HG02798 (cell line): ENCODE measurements around the gene RER1.

Source experiments
- ATAC-seq: cut with Tn5 transposase; IDR thresholded peaks from one replicate; pipeline ENCODE4 v1.9.1; 2021; ENCODE audit warnings: mild to moderate bottlenecking; ENCODE audit not compliant: unreplicated experiment, poor library complexity

RER1 gene

DNA sequence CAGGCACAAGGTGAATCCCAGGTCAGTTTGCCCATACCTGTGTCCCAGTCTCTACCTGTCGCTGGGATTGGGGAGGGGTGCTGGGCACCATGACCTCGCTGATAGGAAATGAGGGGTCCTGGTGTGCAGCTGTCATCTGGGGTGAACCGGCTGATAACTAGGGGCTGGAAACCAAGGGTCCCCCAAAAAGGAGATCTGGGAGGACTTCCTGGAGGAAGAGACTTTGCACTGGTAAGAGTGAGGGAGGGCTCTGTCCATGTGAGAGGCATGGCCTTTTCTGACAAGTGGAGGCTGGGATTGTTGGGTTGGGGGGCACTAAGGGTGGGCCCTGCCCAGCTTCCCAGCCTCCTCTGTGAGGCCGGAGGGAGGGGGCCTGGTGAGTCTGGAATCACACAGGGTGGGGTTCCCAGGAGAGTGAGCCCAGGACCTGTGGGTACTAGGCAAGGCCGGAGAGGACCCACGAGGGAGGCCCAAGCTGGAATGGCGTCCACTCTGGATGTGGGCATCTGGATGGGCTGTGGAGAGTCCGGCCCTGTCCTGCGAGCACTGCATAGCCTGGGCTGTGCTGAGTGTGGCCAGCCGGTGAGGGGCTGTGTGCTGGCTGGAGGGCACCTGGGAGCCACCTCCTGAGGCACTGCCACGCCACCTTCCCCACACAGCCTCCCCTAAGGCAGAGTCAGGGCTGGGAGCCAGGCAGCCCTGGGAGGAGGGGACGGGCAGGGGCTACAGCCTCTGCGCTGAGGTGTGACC lies 25.6 kb downstream of the RER1 start:
- no peak for ATAC-seq

DNA sequence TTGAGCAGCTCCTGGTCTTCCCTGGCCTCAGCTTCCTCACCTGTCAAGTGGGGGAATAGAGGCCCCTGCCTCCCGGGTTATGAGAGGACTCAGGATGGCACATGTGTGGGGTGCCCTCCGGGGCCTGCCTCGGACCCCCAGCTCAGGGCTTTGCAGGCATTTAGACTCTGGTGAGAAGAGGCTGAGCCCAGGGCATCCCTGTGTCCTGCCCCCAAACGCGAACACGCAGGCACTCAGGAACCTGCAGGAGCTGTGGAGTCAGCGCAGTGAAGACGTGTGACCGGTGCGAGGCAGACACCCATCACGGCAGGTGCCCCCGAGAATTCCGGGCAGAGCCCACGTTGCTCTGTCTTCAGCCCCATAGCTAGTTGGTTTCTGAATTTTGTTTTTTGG lies 26.2 kb downstream of the RER1 start:
- ATAC-seq, result no peak

DNA sequence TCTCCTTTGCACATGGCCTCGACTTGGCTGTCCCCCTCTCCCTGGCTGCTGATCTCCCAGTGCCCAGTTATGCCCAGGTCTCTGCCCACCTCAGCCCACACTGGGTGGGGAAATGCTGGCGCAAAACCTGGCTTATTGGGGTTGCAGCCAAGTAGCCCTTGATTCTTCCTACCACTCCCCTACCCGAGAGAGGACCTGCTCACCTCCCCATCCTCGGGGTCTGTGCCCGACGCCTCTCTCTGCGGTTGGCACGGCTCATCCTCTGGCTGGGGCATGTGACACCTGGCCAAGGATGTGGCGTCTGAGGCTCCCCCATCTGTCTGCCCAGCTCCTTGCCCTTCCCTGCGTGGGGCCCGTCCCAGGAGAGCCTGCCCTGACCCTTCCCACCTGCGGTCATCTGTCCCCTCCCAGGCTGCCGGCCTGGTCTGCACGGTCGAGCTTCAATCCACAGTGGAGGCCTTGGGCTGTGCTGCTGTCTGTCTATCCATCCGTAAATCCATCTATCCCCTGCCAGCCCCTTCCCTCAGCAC lies 27.2 kb downstream of the RER1 start:
- no peak for ATAC-seq

DNA sequence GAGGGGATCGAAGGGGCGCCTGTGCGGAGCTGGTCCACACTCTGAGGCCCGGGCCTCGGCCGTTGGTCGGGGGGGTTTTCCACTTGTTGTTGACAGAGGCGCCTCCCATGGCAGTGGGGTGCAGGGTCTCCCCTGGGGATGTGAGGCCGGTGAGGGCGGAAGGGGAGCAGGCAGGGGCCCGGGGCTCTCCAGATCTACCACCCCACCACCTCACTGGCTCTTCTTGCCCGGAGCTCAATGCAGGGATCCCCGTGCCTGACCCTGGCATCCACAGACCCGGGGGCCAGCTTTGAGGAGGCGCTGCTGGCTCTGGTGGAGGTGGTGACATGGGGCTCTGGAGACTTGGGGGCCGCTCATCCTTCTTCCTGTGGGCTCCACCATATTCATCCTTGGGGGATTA lies 27.8 kb downstream of the RER1 start:
- no peak for ATAC-seq

DNA sequence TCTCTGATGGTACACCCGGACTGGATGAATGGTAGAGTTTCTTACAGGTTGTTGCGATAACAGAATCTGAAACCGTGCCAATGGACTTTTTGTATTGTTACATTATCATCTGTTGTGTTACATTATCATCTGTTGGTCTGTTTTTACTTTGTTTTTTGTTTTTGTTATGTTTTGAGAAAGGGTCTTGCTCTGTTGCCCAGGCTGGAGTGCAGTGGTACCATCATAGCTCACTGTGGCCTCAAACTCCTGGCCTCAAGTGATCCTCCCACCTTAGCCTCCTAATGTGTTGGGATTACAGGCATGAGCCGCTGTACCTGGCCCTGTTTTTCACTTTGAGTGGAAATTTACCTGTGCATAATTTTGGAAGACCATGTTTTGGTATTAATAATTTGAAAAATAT lies 30.9 kb downstream of the RER1 start:
- no peak for ATAC-seq

DNA sequence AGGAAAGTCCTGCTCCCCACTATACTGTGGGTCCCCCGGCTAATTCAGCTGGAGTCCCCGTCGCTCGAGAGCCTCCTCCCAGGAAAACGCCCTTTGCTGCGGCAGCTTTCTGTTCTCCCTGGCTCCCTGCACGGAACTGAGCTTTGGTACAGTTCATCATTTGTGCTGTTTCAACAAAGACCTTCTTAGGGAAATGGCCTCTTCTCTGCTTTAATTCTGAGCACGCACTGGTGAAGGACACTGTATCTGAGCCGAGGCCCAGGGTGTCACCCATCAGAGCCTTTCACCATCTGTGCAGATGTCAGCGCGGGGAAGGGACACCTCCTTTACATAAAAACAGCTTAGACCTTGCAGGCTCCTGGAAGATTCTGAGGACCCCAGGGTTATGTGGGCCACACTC lies 34.3 kb downstream of the RER1 start:
- ATAC-seq, result no peak

DNA sequence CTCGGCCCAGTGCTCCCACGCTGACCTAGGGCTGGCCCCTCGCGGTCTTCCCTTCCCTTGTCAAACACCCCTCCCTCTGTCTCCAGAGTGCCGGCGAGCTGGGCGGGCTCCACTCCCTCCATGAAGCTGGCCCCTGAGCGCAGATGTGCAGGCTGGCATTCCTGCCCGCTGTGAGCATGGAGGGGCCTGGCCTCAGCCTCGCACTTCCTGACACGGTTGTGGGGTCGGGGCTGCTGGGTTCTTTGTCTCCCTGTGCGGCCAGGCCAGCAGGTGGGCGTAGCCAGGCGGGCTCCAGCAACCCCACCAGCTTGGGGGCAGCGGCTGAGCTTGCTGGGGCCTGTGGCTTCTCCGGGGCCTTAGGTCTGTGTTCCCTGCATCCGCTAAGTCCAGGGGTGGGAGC lies 34.9 kb downstream of the RER1 start:
- no peak for ATAC-seq

DNA sequence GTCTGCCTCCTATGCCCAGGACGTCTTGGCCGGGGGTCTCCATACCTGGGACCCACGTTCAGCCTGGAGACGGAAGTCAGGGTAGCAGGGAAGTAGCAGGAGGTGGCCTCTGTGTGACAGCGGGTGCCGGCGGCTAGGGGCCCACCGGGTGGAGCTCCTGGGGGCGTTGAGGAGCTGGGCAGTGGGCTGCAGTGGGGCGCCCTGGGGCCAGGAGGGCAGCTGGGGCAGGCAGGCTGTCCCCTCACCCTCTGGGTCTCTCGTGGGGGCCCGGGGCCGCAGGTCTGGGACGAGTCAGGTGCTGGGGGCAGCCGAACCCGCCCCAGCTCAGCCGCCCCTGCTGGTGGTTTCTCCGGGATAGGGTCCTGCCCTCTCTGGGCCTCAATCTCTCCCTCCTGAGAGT lies 35.4 kb downstream of the RER1 start:
- no peak for ATAC-seq

DNA sequence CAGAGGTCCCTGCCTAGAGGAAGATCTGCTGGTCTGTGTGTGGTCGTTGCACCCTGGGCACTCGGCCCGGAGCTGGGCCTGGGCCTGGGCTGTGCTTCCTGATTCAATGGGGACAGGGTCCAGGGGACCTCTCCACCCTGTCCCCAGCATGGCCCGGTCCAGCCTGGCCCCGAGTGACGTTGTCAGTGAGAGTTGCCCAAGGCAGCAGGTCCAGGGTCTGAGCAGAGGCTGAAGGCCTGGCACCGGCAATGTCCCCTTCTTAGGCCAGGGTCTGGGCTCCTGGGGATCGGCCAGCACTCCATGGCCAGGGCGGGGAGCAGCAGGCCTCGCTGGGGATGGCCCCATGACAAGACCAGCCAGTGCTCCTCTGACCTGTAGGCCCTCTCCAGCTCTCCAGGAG lies 36.3 kb downstream of the RER1 start:
- no peak for ATAC-seq

DNA sequence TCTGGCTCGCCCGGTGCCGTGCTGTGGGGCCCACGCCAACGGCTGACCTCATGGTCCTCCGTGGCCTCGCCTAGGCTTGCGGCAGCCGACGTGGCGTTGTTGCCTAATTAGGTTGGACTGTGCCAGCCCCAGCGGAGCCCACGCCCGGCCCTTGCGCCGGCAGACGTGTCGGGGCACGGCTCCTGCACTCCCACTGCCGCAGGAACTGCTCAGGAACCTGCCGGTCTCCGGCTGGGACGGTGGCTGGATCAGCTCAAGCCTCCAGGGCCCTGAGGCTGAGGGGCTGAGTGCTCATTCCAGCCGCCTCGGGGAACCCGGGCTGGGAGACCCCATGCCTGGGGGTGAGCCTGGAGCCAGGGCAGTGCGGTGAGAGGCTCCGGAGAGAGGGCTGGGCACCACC lies 36.8 kb downstream of the RER1 start:
- no peak for ATAC-seq

DNA sequence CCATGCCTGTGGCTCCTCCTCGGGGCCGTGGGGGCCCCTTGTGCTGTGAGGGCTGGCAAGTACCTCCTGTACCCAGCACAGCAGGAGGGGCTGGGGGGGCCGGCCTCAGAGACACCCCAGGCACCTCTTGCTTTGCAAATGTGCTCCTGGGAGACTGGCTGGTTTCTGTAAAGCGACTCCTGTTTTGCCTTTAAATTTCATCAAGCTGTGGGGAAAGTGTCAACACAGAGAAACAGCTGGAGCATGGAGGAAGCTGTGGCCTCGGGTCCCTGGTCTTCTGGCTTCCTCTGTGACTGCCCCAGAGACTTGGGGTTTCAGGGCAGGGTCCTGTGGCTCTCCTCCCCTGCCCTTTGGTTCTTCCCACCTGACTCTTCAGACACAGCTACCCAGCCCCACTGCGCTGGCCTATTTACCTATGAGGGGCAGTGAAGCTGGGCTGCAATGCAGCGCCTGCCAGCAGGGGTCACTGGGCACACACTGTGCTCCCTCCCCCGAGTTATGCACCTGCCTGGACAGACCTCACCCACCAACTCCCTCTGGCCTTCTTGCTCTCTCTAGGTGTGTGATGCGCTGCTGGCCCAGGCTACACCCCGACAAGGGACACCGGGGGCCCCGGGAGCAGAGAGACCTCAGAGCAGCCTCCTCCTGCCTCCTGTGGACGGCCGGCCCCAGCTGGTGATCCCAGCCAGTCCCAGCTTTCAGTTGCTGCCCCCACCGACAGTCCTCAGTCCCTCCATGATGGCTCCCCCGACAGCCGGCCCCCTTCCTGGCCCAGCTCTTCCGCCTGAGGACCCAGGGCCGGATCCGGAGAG lies 38.3 kb downstream of the RER1 start:
- no peak for ATAC-seq

DNA sequence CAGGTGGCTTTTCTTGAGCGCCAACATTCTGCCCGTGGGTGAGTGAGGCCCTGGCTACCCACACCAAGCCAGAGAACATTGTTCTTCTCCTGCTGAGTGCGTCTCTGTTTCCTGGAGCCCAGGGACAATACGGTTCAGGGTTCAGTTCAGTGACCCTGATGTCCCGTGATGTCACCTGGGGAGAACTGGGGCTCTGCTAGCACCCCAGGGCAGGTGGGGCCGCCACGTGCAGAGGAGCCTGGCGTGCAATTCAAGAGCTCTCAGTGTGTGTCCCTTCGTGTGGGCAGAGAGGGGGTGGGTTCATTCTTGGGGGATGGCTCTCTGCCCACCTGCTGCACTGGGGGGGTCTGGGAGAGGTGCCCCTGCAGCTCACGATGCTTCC lies 38.9 kb downstream of the RER1 start:
- no peak for ATAC-seq

DNA sequence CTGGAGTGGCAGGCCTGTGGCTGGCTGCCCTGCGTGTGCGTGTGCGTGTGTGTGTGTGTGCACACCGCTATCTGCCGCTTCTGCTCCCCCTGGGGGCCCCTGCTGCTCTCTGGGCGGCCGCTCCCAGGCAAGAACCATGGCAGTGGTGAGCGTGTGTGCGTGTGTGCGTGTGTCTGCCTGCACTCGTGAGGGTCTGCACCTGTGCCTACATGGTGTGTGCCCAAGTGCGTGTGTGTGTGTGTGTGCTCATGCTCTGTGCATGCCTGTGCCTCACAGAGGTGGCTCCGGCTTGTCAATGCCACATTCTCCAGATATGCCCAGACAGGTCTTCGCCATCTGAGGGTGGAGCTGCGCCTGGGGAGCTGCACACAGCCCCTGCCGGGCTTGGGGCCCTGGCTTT lies 39.5 kb downstream of the RER1 start:
- no peak for ATAC-seq

DNA sequence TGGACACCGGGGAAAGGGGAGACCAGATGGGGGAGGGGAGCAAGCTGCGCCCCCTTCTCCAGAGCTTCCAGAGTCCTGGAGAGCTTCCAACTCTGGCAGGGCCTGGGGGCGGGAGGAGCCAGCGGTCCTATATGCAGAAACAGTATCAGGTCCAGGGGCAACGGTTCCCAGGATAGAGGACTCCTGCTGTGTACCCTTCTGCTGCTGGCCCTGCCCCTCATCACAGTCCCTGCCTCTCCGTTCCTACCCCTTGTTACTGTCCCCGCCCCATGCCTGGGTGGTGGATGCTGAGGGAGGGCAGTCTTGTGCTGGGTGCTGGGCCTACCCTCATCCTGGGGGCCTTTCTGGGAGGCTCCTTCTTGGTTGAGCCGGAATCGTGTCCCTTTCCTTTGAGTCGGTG lies 39.9 kb downstream of the RER1 start:
- ATAC-seq, result no peak

DNA sequence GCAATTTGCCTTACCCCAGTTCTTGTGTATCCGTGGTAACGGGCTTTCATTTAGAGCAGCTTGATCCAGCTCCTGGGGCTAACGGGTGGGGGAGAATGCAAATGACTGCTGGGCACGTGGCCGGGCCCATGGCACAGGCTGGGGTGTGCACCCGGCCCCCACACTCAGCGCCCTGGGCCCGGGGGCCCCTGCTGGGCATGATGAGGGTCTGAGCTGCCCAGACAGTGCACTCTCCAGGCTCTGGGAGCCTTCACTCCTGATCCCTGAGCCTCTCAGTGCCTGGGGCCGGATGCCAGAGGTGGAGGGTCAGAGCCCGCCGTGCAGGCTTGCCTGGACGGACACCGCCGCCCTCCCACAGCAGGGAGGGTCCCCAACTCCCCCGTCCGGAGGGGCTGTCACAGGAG lies 40.8 kb downstream of the RER1 start:
- ATAC-seq, result no peak

DNA sequence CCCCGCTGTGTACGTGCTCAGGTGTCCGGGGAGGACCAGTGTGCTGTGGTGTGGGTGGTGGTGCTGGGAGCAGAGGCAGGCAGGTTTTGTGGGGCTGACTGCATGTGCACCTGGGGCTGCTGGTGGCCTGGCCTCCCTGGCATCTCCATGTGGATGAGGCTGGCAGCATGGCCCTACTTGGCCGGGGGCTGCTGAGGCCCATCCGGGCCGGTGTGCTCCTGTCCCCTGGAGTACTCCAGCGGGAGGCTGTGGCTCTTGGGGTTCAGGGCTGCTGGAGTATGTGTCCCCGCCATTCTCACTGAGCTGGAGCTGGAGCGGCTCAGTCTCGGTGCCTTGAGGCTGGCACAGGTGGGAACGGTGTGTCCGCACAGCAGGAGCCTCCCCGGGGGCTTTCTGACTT lies 41.6 kb downstream of the RER1 start:
- no peak for ATAC-seq

DNA sequence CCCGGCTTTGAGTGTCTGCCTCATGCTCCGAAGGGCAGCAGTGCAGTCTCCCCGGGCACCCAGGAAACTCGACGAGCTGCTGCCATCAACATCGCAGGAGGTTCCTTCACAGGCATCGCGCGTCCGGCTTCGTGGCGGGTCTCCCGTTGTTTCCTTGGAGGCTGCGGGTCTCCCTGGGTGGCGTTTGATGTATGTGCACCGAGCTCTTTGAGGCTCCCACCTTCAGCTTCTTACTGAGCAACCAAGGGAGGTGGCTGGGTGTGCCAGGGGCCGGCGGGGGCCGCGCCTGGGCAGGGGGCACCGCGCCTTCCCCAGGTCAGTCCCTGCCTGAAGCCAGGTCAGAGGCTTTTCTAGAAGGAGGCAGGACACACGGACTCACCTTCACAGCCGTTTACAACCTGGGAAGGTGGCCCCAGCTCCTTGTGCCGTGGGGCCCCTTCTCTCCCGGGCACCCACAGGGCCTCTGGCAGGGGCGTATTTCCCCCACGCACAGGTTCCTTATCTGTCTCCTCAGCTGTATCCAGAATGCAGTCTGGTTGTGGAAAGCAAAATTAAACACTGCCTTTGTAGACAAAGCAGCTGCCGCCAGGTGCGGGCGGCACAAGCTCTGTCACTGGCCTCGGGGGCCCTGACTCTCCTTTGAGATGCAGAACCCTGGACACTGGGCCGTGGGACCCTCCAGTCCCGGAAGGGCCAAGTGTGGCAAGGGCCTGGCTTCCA lies 42.5 kb downstream of the RER1 start:
- ATAC-seq, result no peak

DNA sequence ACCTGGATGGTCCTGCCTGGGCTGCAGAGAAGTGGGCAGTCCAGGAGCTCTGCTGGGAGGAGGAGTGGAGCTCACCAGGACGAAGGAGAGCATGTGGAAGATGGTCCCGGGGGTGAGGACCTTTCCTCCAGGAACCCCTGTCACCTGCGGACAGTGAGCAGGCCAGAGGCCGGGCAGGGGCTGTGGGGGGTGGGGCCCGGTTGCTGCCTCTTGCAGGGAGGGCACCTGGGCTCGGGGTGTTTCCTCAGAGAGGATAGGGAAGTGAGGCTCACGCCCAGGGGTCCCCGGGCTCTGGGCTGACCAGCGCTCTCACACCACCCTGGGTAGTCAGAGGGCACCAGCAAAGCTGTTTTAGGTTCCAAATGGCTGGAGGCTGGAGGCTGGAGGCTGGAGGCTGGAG lies 43.5 kb downstream of the RER1 start:
- ATAC-seq, result no peak

DNA sequence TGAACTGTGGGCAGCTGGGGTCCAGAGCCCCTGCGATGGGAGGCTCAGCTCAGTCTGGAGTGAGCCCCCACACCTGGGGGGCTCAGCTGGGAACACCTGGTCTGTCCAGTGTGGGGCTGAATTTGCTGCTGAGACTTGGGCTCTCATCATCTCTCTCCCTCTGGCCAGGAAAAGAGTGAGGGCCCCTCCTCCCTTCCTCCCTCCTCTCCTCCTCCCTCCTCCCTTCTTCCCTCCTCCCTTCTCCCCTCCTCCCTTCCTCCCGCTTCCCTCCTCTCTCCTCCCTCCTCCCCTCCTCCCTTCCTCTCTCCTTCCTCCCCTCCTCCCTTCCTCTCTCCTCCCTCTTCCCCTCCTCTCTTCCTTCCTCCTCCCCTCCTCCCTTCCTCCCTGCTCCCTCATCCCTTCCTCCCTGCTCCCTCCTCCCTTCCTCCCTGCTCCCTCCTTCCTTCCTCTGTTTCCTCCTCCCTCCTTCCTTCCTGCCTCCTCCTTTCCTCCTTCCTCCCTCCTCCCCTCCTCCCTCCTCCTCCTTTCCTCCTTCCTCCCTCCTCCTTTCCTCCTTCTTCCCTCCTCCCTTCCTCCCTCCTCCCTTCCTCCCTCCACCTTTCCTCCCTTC lies 44.2 kb downstream of the RER1 start:
- no peak for ATAC-seq

DNA sequence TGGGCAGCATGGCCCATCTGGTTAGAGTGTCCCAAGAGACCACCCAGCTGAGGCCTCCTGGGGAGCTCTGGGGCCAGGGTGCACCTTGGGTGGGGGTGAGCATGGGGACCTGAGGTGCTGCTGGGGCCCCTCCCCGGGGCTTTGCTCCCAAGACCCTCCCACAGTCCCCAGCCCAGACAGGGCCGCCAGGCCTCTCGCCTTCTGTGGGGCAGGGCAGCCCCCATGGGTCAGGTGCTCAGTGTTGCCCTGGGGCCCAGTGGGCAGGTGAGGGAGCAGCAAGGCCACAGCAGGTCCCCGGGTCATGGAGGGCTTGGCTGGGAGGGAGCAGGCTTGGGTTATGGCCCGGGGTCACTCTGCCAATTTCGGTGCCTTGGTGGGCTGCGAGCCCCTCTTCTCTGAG lies 45.2 kb downstream of the RER1 start:
- ATAC-seq, result no peak

DNA sequence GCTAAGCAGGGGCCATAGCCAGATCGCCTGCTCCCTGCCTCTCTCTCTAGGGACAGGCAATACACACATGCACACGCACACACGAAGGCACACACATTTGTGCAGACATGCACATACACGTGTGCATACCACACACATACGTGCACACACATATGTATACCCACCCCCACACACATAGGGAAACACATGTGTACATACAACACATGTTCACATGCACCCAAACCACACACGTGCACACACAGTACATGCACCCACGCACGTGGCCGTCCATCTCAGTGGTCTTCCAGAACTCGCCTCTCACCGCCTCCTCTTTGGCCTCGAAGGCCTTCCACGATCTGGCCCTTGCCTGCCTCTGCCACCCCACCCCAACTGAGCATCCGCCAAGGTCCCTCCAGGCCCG lies 46.0 kb downstream of the RER1 start:
- no peak for ATAC-seq
